ENCODE results near the gene SNX25. TPM values are rescaled to one million over a fixed set of nuclear protein-coding genes. Genes with fewer than 3 reads are reported as not detected.

SNX25 gene
- total RNA-seq, 1 experiment from 2014 or later: 8.4 TPM

- no peaks in the 10 kb centered on the region for H3K9me3 ChIP-seq (ENCODE audit: low read length)
- H2AFZ ChIP-seq (ENCODE audit: low read length): no peak overlapping the region
- CTCF ChIA-PET: no interaction called here
- H4K20me1 ChIP-seq (ENCODE audit: low read length): no peaks in the 10 kb centered on the region
- H3K4me3 ChIP-seq (ENCODE audit: low read length): no peak overlapping the region
- no peaks in the 10 kb centered on the region for H3K9me2 ChIP-seq (replicated peaks; ENCODE audit: low read length)
- no TSS peak for BruUV-seq (replicated peaks)
- H3K9ac ChIP-seq (ENCODE audit: low read length): no peak overlapping the region
- H3F3A ChIP-seq (ENCODE audit: low read length, unreplicated experiment): no peaks in the 10 kb centered on the region
- no peaks in the 10 kb centered on the region for H3K36me3 ChIP-seq (ENCODE audit: low read depth, low read length)
- H3K79me2 ChIP-seq (ENCODE audit: low read length): no peaks in the 10 kb centered on the region
- H3K27ac ChIP-seq (ENCODE audit: low read length): no peak overlapping the region
- no peak for DNase-seq
- TF ChIP-seq EZH2phosphoT487 (IDR thresholded peaks at IDR 0.05; ENCODE audit: borderline replicate concordance, low read length): no peak
- H3K4me2 ChIP-seq (ENCODE audit: low read length): no peak overlapping the region
- POLR2A ChIA-PET (ENCODE audit: unreplicated experiment): no interaction called here
- H3K4me1 ChIP-seq (ENCODE audit: insufficient read depth, low read length): no peaks in the 10 kb centered on the region
- no peaks in the 10 kb centered on the region for H3K27me3 ChIP-seq (ENCODE audit: low read length)
- ATAC-seq: no peak
- intact Hi-C loops (cut with micrococcal nuclease): no loop called here
Observed at GRCh38 chr4:185332575-185333464, 123.4 kb downstream of the SNX25 start.

DNA sequence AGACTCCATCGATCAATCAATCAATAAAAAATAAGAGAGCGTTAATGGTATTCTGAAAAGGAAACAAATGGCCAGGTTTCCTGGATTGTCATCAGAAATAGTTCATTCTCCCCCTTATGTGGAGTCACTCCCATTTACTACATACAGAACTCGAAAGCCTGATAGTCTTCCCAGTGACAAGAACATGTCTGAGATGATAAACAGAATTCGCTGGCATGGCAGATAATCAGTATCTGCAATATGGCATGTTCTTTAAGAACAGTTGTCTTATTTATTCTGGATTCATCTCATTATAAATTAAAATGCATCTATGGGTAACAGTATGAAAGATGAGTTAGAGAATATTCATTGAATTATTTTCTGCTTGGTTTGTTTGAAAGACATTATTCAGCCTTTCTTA is 124.9 kb downstream of the SNX25 start:
- H3K27me3 ChIP-seq (ENCODE audit: low read length): no peaks in the 10 kb centered on the region
- H3K9ac ChIP-seq (ENCODE audit: low read length): no peak overlapping the region
- H3K4me3 ChIP-seq (ENCODE audit: low read length): no peak overlapping the region
- CTCF ChIA-PET: no interaction called here
- H3K4me2 ChIP-seq (ENCODE audit: low read length): no peak overlapping the region
- H3K4me1 ChIP-seq (ENCODE audit: insufficient read depth, low read length): no peaks in the 10 kb centered on the region
- no peak for ATAC-seq
- H2AFZ ChIP-seq (ENCODE audit: low read length): no peak overlapping the region
- no peaks in the 10 kb centered on the region for H3K9me2 ChIP-seq (replicated peaks; ENCODE audit: low read length)
- no peaks in the 10 kb centered on the region for H3K79me2 ChIP-seq (ENCODE audit: low read length)
- H4K20me1 ChIP-seq (ENCODE audit: low read length): no peaks in the 10 kb centered on the region
- no peaks in the 10 kb centered on the region for H3K9me3 ChIP-seq (ENCODE audit: low read length)
- BruUV-seq (replicated peaks): no TSS peak
- POLR2A ChIA-PET (ENCODE audit: unreplicated experiment): no interaction called here
- no peaks in the 10 kb centered on the region for H3F3A ChIP-seq (ENCODE audit: low read length, unreplicated experiment)
- no peaks in the 10 kb centered on the region for H3K36me3 ChIP-seq (ENCODE audit: low read depth, low read length)
- no peak overlapping the region for H3K27ac ChIP-seq (ENCODE audit: low read length)
- TF ChIP-seq CTCF (conservative IDR thresholded peaks at IDR 0.05; ENCODE audit: low read depth, low read length) (no peak), EZH2 (IDR thresholded peaks at IDR 0.05; ENCODE audit: low read length, unreplicated experiment) (no peak), EZH2phosphoT487 (IDR thresholded peaks at IDR 0.05; ENCODE audit: borderline replicate concordance, low read length) (no peak)
- no peak for DNase-seq
- intact Hi-C loops (cut with micrococcal nuclease): no loop called here

- no peaks in the 10 kb centered on the region for H3K9me3 ChIP-seq (ENCODE audit: low read length)
- no peak overlapping the region for H3K4me3 ChIP-seq (ENCODE audit: low read length)
- H3K27me3 ChIP-seq (ENCODE audit: low read length): no peaks in the 10 kb centered on the region
- H4K20me1 ChIP-seq (ENCODE audit: low read length): no peaks in the 10 kb centered on the region
- no peak overlapping the region for H3K4me2 ChIP-seq (ENCODE audit: low read length)
- no peaks in the 10 kb centered on the region for H3F3A ChIP-seq (ENCODE audit: low read length, unreplicated experiment)
- TF ChIP-seq EZH2phosphoT487 (IDR thresholded peaks at IDR 0.05; ENCODE audit: borderline replicate concordance, low read length): no peak
- TF ChIP-seq EZH2 (IDR thresholded peaks at IDR 0.05; ENCODE audit: low read length, unreplicated experiment): no peak
- TF ChIP-seq CTCF (conservative IDR thresholded peaks at IDR 0.05; ENCODE audit: low read depth, low read length): no peak
- ChIA-PET POLR2A (ENCODE audit: unreplicated experiment) (no interaction called here), CTCF (no interaction called here)
- no peaks in the 10 kb centered on the region for H3K9me2 ChIP-seq (replicated peaks; ENCODE audit: low read length)
- no peaks in the 10 kb centered on the region for H3K4me1 ChIP-seq (ENCODE audit: insufficient read depth, low read length)
- DNase-seq (no peak), ATAC-seq (no peak)
- H3K36me3 ChIP-seq (ENCODE audit: low read depth, low read length): peaks cover 2% of the 10 kb centered on the region; the same call in 1 of the 2 replicates
- intact Hi-C loops (cut with micrococcal nuclease): no loop called here
- no peak overlapping the region for H3K9ac ChIP-seq (ENCODE audit: low read length)
- no peak overlapping the region for H3K27ac ChIP-seq (ENCODE audit: low read length)
- H2AFZ ChIP-seq (ENCODE audit: low read length): no peak overlapping the region
- BruUV-seq (replicated peaks): no TSS peak
- H3K79me2 ChIP-seq (ENCODE audit: low read length): no peaks in the 10 kb centered on the region
Observed at GRCh38 chr4:185335579-185335978, 126.2 kb downstream of the SNX25 start.

Data from PC-3 (cell line).